GM19035 (cell line): ENCODE data around the gene TRIM72.
"Not testable (repeated sequence)": the region's sequence is repeated elsewhere in the genome, so short reads cannot be mapped to it uniquely, and the experiment has no call there.

Source experiments
- ATAC-seq: cut with Tn5 transposase; IDR thresholded peaks from one replicate; pipeline ENCODE4 v1.9.1; 2021; ENCODE audit not compliant: unreplicated experiment

The TRIM72 gene

GRCh38 chr16:31251435-31251834 lies 37.5 kb downstream of the TRIM72 start:
- no peak for ATAC-seq

GRCh38 chr16:31253642-31254045 lies 39.7 kb downstream of the TRIM72 start:
- no peak for ATAC-seq

DNA sequence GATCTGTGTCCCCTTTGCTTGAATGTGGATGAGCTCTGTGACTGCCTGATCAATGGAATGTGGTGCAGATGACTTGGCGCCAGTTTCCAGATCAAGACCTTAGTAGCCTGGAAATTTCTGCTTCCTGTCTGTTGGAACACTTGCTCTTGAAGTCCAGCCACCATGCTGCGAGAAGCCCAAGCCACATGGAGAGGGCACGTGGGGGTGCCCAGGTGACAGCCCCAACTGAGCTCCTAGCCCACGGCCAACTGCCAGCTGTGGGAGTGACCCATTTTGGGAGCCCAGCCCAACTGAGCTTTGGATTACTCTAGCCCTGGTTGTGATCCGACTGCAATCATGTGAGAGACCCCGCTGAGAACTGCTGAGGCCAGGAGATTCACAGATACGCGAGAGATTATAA lies 42.5 kb downstream of the TRIM72 start:
- no peak for ATAC-seq

- no peak for ATAC-seq
These were observed 44.4 kb downstream of the TRIM72 start for GRCh38 chr16:31258366-31258765.

DNA sequence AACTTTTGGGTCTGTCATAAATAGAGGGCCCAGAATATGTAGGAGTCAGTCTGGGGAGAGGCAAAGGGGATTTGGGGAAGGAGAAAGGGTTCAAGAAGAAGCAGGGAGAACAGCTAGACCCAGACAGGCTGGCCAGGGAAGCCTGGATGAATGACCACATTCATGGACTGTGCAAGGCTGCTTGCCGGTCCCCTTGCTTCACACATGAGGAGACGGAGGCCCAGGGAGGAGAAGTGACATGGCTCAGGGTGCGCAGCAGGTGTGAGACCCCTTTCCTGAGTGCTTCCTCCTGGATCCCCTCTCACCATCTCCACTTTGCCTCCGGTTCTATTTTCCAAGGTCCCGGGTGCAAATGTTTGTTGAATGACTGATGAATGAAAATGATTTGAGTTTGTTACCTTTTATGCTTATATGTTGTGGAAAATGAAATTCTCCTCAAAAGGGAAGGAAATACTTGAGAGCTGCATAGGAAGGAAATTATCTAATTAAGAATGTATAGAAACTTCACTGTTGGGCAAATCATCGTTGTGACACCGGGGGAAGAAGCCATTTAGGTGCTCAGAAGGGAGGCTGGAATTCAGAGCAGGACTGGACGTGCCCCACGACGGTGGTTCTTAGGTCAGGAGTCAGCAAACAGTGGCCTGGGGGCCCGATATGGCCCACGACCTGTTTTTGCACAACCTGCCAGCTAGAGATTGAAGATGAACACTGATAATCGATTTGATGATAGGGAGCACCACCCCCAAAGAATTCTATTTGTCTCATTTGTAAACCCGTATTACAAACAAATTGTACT lies 46.4 kb downstream of the TRIM72 start:
- ATAC-seq = no peak

DNA sequence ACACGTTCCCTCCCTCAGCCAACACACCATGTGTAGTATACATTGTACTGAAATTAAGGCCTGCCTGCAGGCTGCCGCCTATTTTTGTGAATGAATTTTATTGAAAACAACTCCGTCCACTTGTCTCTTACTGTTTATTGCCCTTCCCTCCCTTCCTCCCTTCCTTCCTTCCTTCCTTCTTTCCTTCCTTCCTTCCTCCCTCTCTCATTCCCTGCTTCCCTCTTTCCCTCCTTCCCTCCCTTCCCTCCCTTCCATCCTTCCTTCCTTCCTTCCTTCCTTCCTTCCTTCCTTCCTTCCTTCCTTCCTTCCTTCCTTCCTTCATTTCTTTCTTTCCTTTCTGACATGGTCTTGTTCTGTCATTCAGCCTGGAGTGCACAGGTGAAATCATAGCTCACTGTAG lies 48.2 kb downstream of the TRIM72 start:
- no peak for ATAC-seq

DNA sequence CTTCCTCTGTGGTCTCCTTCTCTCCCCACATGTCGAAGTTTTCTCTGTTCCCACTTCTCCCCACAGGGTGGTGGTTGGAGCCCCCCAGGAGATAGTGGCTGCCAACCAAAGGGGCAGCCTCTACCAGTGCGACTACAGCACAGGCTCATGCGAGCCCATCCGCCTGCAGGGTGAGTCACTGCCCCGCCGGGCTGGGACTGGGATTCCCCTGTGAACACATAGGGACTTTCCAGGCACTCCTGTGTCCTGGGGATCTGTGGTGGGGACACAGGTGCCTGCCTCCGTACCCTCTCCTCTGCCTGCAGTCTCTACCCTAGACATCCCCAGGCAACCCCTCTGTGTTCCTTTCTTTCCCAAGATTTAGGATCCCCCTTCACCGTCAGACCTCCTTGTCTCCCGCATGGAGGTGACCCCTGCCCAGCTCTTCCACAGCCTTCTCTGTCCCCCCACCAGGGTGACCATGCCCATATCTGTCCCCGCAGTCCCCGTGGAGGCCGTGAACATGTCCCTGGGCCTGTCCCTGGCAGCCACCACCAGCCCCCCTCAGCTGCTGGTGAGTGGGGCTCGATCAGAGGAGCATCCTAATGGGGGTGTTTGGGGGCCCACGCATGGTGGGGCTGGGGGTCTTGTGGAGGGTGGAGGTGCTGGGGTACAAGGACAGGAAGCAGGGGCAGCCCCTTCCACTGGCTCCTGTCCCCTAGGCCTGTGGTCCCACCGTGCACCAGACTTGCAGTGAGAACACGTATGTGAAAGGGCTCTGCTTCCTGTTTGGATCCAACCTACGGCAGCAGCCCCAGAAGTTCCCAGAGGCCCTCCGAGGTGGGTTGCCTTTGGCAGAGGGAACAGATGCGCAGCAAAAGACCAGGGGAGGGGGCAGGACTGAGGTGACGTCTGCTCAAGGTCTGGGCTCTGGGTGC lies 51.7 kb downstream of the TRIM72 start:
- ATAC-seq = peak; percentile 86

DNA sequence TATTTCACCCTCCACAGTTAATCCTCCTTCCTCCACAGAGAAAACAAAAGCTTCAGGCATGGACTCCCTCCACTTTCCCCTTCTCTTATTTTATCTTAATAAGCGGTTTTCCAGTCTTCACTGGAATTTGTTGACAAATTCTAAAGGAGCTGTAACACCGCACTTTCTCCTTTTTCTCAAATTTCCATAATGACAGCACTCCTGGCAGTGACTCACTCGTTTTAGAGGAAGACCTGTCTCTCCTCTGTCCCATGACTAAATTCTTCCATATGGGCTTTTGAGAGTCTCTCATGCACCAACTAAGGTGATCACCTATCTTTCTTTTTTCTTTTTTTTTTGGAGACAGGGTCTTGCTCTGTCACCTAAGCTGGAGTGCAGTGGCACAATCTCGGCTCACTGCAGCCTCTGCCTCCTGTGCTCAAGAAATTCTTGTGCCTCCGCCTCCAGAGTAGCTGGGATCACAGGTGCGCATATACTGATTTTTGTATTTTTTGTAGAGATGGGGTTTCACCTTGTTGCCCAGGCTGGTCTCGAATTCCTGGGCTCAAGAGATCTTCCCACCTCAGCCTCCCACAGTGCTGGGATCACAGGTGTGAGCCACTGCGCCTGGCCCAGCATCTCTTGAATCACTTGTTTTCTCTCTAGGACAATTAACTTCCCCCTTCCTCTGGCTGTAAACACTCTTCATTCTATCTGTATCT lies 53.6 kb downstream of the TRIM72 start:
- no peak for ATAC-seq

DNA sequence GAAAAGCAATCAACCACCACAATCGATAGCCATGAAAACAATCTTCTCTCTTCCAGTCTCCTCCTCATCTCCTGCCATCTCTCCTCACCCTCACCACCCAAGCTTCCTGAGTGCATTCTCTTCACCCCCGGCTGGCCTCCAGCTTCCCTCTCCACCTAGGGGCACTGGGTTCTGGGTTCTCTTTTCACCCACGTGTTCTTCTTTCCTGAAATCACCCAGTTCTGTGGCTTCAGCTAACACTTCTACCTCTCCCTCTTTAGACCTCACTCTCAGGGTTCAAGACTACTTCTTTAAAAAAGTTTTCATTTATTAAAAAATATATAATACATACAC lies 54.1 kb downstream of the TRIM72 start:
- no peak for ATAC-seq

GRCh38 chr16:31268891-31269290 lies 55.0 kb downstream of the TRIM72 start:
- no peak for ATAC-seq

GRCh38 chr16:31269541-31269940 lies 55.6 kb downstream of the TRIM72 start:
- ATAC-seq = no peak

- ATAC-seq = not testable (repeated sequence)
These were observed 56.1 kb downstream of the TRIM72 start for GRCh38 chr16:31269973-31270372.

DNA sequence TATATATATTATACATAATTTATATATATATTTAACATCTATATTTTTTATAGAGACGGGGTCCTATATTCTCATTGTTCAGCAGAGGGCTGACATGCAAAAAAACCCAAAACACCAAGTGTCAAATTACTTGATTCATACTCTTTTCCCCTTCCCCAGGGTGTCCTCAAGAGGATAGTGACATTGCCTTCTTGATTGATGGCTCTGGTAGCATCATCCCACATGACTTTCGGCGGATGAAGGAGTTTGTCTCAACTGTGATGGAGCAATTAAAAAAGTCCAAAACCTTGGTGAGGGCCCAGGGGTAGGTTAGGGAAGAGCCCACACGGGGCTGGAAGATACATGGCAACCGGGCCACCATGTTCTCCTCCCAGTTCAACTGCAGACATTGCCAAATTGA lies 56.9 kb downstream of the TRIM72 start:
- no peak for ATAC-seq

- ATAC-seq = no peak
These were observed 57.8 kb downstream of the TRIM72 start for GRCh38 chr16:31271621-31272190.

- no peak for ATAC-seq
These were observed 59.3 kb downstream of the TRIM72 start for GRCh38 chr16:31273187-31273586.

DNA sequence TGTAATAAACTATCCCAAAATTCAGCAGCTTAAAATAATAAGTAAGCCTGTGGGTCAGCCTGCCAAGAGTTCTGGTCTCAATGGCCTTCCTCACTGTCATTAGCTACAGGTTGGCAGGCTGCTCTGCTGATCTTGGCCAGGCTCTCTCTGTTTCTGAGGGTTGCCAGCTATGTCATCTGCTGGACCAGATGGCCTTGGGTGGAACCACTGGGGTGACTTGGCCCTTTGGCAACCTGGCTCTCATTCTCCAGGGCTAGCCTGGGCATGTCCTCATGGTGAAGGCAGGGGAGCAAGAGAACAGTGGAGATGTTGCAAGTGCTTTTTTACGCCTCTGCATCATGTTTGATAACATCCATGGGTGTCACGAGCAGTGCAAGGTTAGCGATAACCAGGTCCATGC lies 59.8 kb downstream of the TRIM72 start:
- ATAC-seq = no peak

- ATAC-seq = no peak
These were observed 61.2 kb downstream of the TRIM72 start for GRCh38 chr16:31274831-31275816.

DNA sequence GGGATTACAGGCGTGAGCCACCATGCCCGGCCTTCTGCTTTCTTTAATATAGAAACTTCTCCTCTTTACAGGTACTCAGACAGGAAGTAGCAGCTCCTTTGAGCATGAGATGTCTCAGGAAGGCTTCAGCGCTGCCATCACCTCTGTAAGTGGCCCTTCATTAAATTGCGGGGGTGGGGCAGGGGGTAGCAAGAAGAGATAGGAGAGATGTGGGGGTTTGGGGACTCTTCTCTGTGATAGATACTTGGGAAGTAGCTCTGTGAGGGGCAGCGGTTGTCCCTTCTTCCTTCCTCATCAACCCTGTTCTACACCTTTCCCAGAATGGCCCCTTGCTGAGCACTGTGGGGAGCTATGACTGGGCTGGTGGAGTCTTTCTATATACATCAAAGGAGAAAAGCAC lies 62.7 kb downstream of the TRIM72 start:
- ATAC-seq = no peak

DNA sequence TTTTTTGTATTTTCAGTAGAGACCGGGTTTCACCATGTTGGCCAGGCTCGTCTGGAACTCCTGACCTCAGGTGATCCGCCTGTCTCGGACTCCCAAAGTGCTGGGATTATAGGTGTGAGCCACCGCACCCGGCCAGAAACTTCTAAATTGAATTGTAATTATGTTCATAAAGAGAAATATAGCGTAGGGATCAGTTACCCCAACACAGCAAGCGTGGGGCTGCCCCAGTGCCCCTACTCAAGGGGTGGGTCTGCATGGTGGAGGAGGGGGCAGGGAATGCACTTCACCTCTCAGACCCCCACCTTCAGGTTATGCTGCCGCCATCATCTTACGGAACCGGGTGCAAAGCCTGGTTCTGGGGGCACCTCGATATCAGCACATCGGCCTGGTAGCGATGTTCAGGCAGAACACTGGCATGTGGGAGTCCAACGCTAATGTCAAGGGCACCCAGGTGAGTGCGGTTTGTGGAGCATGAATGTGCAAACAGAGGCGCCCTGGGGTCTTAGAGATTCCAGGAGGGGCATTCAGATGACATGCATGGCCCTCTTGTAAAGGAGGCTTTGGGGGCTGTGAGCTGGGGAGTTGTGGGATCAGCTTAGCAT lies 63.8 kb downstream of the TRIM72 start:
- ATAC-seq = no peak

DNA sequence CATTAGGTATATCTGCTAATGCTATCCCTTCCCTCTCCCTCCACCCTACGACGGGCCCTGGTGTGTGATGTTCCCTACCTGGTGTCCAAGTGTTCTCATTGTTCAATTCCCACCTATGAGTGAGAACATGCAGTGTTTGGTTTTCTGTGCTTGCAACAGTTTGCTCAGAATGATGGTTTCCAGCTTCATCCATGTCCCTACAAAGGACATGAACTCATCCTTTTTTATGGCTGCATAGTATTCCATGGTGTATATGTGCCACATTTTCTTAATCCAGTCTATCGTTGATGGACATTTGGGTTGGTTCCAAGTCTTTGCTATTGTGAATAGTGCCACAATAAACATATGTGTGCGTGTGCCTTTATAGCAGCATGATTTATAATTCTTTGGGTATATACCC lies 64.9 kb downstream of the TRIM72 start:
- ATAC-seq = not testable (repeated sequence)
